HepG2 (cell line): ENCODE measurements around the gene RBMS2. TPM values are rescaled to one million over a fixed set of nuclear protein-coding genes. Genes with fewer than 3 reads are reported as not detected.

Experiments
- ATF2 ChIP-seq: sonication (generic); formaldehyde crosslinking; IDR thresholded peaks from 2 replicates; pipeline ENCODE4 v1.4.0; 2020; ENCODE audit warnings: missing genetic modification reagents
- HBP1 ChIP-seq: IDR thresholded peaks from 2 replicates; pipeline ENCODE4 v1.6.1; 2016; ENCODE audit warnings: low read depth, control low read depth
- HOXD1 ChIP-seq: sonication (generic); formaldehyde crosslinking; IDR thresholded peaks from 2 replicates; pipeline ENCODE4 v1.5.0; 2020; ENCODE audit warnings: missing genetic modification reagents
- KDM5B ChIP-seq: sonication (generic); formaldehyde crosslinking; IDR thresholded peaks from 2 replicates; pipeline ENCODE4 v1.4.0; 2020; ENCODE audit warnings: missing genetic modification reagents, mild to moderate bottlenecking, borderline replicate concordance
- MEIS2 ChIP-seq: sonication (generic); formaldehyde crosslinking; IDR thresholded peaks from 2 replicates; pipeline ENCODE4 v1.9.0; 2021; ENCODE audit warnings: mild to moderate bottlenecking, missing genetic modification reagents
- NFIB ChIP-seq: sonication (generic); formaldehyde crosslinking; IDR thresholded peaks from 2 replicates; pipeline ENCODE4 v1.9.0; 2021; ENCODE audit warnings: missing genetic modification reagents, mild to moderate bottlenecking, borderline replicate concordance
- POLR2AphosphoS2 ChIP-seq: IDR thresholded peaks from 2 replicates; pipeline ENCODE4 v1.6.1; 2011; ENCODE audit warnings: low read depth, low read length, improper control_type of control experiment
- POLR2G ChIP-seq: fragments of 200-400 bp; formaldehyde crosslinking; IDR thresholded peaks from 2 replicates; pipeline ENCODE4 v1.6.1; 2018; ENCODE audit warnings: mild to moderate bottlenecking, low read depth, low read length, moderate library complexity
- PRDM10 ChIP-seq: sonication (generic); formaldehyde crosslinking; IDR thresholded peaks from 2 replicates; pipeline ENCODE4 v1.4.0; 2020; ENCODE audit warnings: low read depth, missing genetic modification reagents
- SPEN ChIP-seq: sonication (generic); formaldehyde crosslinking; IDR thresholded peaks from 2 replicates; pipeline ENCODE4 v1.5.1; 2020; ENCODE audit warnings: low read depth, mild to moderate bottlenecking, missing genetic modification reagents
- TAF1 ChIP-seq: sonication (generic); formaldehyde crosslinking; IDR thresholded peaks from 2 replicates; pipeline ENCODE4 v1.4.0; 2020; ENCODE audit warnings: missing genetic modification reagents
- ZFP36L2 ChIP-seq: sonication (generic); formaldehyde crosslinking; IDR thresholded peaks from 2 replicates; pipeline ENCODE4 v1.4.0; 2020; ENCODE audit warnings: missing genetic modification reagents
- ZNF276 ChIP-seq: sonication (generic); formaldehyde crosslinking; IDR thresholded peaks from 2 replicates; pipeline ENCODE4 v1.4.0; 2020; ENCODE audit warnings: mild to moderate bottlenecking, low read depth, missing genetic modification reagents
- ZNF3 ChIP-seq: IDR thresholded peaks from 2 replicates; pipeline ENCODE4 v1.7.0; 2017; ENCODE audit warnings: inconsistent platforms
- ZNF333 ChIP-seq: sonication (generic); formaldehyde crosslinking; IDR thresholded peaks from 2 replicates; pipeline ENCODE4 v1.4.0; 2020; ENCODE audit warnings: mild to moderate bottlenecking, missing genetic modification reagents, borderline replicate concordance
- ZNF451 ChIP-seq: sonication (generic); formaldehyde crosslinking; IDR thresholded peaks from 2 replicates; pipeline ENCODE4 v1.5.0; 2020; ENCODE audit warnings: mild to moderate bottlenecking, missing genetic modification reagents
- ZNF496 ChIP-seq: sonication (generic); formaldehyde crosslinking; IDR thresholded peaks from 2 replicates; pipeline ENCODE4 v1.8.1; 2023; ENCODE audit warnings: mild to moderate bottlenecking, moderate library complexity, missing genetic modification reagents; ENCODE audit not compliant: insufficient replicate concordance
- ZNF543 ChIP-seq: sonication (generic); formaldehyde crosslinking; IDR thresholded peaks from 2 replicates; pipeline ENCODE4 v1.4.0; 2020; ENCODE audit warnings: mild to moderate bottlenecking, missing genetic modification reagents
- ZNF652 ChIP-seq: IDR thresholded peaks from 2 replicates; pipeline ENCODE4 v1.6.1; 2016; ENCODE audit warnings: low read depth, borderline replicate concordance
- ZNF672 ChIP-seq: sonication (generic); formaldehyde crosslinking; IDR thresholded peaks from 2 replicates; pipeline ENCODE4 v1.8.1; 2022; ENCODE audit warnings: missing genetic modification reagents
- ZNF674 ChIP-seq: sonication (generic); formaldehyde crosslinking; IDR thresholded peaks from 2 replicates; pipeline ENCODE4 v1.5.0; 2020; ENCODE audit warnings: low read depth, mild to moderate bottlenecking, missing genetic modification reagents
- ZNF766 ChIP-seq: sonication (generic); formaldehyde crosslinking; IDR thresholded peaks from 2 replicates; pipeline ENCODE4 v1.5.0; 2020; ENCODE audit warnings: missing genetic modification reagents, borderline replicate concordance
- polyA plus RNA-seq, 8 experiments: library from polyadenylated mRNA; depleted of rRNA in 3 of 8; stranded (reverse) in 7 of 8; unstranded in 1 of 8; fragments of >200 nt; fragmentation: Illumina TruSeq in 4 of 8; extraction: Trizol in 4 of 8; gene quantifications; 2 replicates each; pipeline versions ENCODE4 v1.2.1 to v1.2.3, GENCODE V29; 2011 to 2016; ENCODE audit warnings: low read depth in 4 of 8, missing spikeins in 1 of 8, mixed read lengths in 1 of 8; ENCODE audit not compliant: insufficient read depth in 1 of 8
- total RNA-seq, 5 experiments: library from RNA; depleted of rRNA; stranded (reverse); fragments of >200 nt; fragmentation: Illumina TruSeq; extraction: Trizol; gene quantifications; 2 replicates each; pipeline ENCODE4 v1.2.3, GENCODE V29; 2016; ENCODE audit warnings: low read depth in 1 of 5

RBMS2 gene
- total and polyA plus RNA-seq, 2 of the 13 experiments (the other 11 are each of a cell fraction or from before 2014, with no cell fraction given): 0.53 to 7.4 TPM

GRCh38 chr12:56636675-56637540 is 115.3 kb downstream of the RBMS2 start (continued):
- TF ChIP-seq ZNF276 (CRISPR knock-in tag) (no peak), ZNF3 (no peak), ZNF333 (CRISPR knock-in tag) (no peak), NFIB (CRISPR knock-in tag) (peak; percentile 94; the same call in 1 of the 2 replicates), ZNF451 (no peak), ATF2 (peak; percentile 88), POLR2AphosphoS2 (peak; percentile 98), HOXD1 (CRISPR knock-in tag) (0 out of 2 replicates have a peak, but pooled peaks have one; percentile 51), TAF1 (CRISPR knock-in tag) (no peak), ZNF766 (CRISPR knock-in tag) (no peak), ZNF672 (no peak), ZNF543 (CRISPR knock-in tag) (no peak), SPEN (CRISPR knock-in tag) (peak; percentile 62; the same call in 1 of the 2 replicates), KDM5B (no peak), POLR2G (peak; percentile 73), PRDM10 (CRISPR knock-in tag) (peak; percentile 79), HBP1 (no peak; the same call in 1 of the 2 replicates), ZNF652 (0 out of 2 replicates have a peak, but pooled peaks have one; percentile 11), ZNF674 (CRISPR knock-in tag) (no peak), ZNF496 (no peak), MEIS2 (CRISPR knock-in tag) (no peak; the same call in 1 of the 2 replicates), ZFP36L2 (CRISPR knock-in tag) (no peak)
